ENCODE measurements around the gene KCNK7.
A peak's percentile ranks its signal among the peaks of the same experiment; 100 is the strongest.

KCNK7 gene

GRCh38 chr11:65611758-65612603, 16.4 kb upstream of the KCNK7 start:
- DNase-seq (ENCODE audit: low spot score) = no peak
- H3K27ac ChIP-seq = peak overlapping the region; percentile 93
- CTCF ChIA-PET = interaction anchor here (0.6 kb wide), 2 partner anchors 45 to 86 kb away, joined by 3 to 4 read pairs; no protein-coding TSS in a partner anchor
- POLR2A ChIA-PET (ENCODE audit: low non-redundant PET) = interaction anchor here (1.1 kb wide), 1 partner anchor 72 kb away, joined by 4 read pairs; no protein-coding TSS in a partner anchor
- TF ChIP-seq CTCF (conservative IDR thresholded peaks at IDR 0.05; ENCODE audit: low read depth) = no peak

- CTCF ChIA-PET = interaction anchor here (0.6 to 0.7 kb wide), 3 partner anchors 18 to 35 kb away, joined by 3 to 4 read pairs (median 4); no protein-coding TSS in a partner anchor
- DNase-seq (ENCODE audit: low spot score) = no peak
- POLR2A ChIA-PET (ENCODE audit: low non-redundant PET) = no interaction called here
- TF ChIP-seq CTCF (conservative IDR thresholded peaks at IDR 0.05; ENCODE audit: low read depth) = no peak
- H3K27ac ChIP-seq = peak overlapping the region; percentile 93
Observed at GRCh38 chr11:65611028-65611757, 15.6 kb upstream of the KCNK7 start.

- POLR2A ChIA-PET (ENCODE audit: low non-redundant PET) = no interaction called here
- CTCF ChIA-PET = interaction anchor here (0.6 to 1.0 kb wide), 4 partner anchors 17 to 39 kb away, joined by 3 to 4 read pairs (median 4); no protein-coding TSS in a partner anchor
- peak overlapping the region; percentile 93 for H3K27ac ChIP-seq
Observed at GRCh38 chr11:65610404-65610803, 14.8 kb upstream of the KCNK7 start.

GRCh38 chr11:65609665-65610064, 14.1 kb upstream of the KCNK7 start:
- ChIA-PET POLR2A (ENCODE audit: low non-redundant PET) (no interaction called here), CTCF (interaction anchor here (0.5 to 3.7 kb wide), 3 partner anchors 16 to 670 kb away, joined by 3 to 16 read pairs (median 5); no protein-coding TSS in a partner anchor)
- no peak for TF ChIP-seq CTCF (conservative IDR thresholded peaks at IDR 0.05; ENCODE audit: low read depth)
- DNase-seq (ENCODE audit: low spot score) = no peak
- peak overlapping the region; percentile 93 for H3K27ac ChIP-seq

More at GRCh38 chr11:65610404-65610803, 14.8 kb upstream of the KCNK7 start:
- no peak for TF ChIP-seq CTCF (conservative IDR thresholded peaks at IDR 0.05; ENCODE audit: low read depth)
- no peak for DNase-seq (ENCODE audit: low spot score)

GRCh38 chr11:65609229-65609628, 13.6 kb upstream of the KCNK7 start:
- peak overlapping the region; percentile 93 for H3K27ac ChIP-seq
- CTCF ChIA-PET = interaction anchor here (0.6 to 3.7 kb wide), 3 partner anchors 11 to 38 kb away, joined by 3 to 16 read pairs (median 3); no protein-coding TSS in a partner anchor
- no peak for DNase-seq (ENCODE audit: low spot score)
- no peak for TF ChIP-seq CTCF (conservative IDR thresholded peaks at IDR 0.05; ENCODE audit: low read depth)
- POLR2A ChIA-PET (ENCODE audit: low non-redundant PET) = no interaction called here
